GM23338 (cell line): ENCODE results near the gene DTNBP1. TPM values are rescaled to one million over a fixed set of nuclear protein-coding genes. Genes with fewer than 3 reads are reported as not detected.

ENCODE experiments used
- ATAC-seq: fragments of 200-7000 bp; cut with Tn5 transposase; 3 replicates; pipeline ENCODE4 v1.9.1; 2020
- DNase-seq: peaks from one replicate; pipeline ENCODE4 v3.0.0-alpha.2; 2015; ENCODE audit warnings: low spot score
- H2AFZ ChIP-seq: fragments of 200-600 bp; sonication (generic); 2 replicates; pipeline ENCODE4 v1.8.0; 2016; ENCODE audit warnings: antibody characterized with exemption, mild to moderate bottlenecking, moderate library complexity
- H3F3A ChIP-seq: fragments of 200-600 bp; sonication (generic); replicated peaks from 2 replicates; pipeline ENCODE4 v1.8.0; 2017; ENCODE audit warnings: antibody characterized with exemption, mixed run types, low read depth
- H3K27ac ChIP-seq: fragments of 200-600 bp; sonication (generic); 2 replicates; pipeline ENCODE4 v1.6.1; 2016; ENCODE audit warnings: low read depth
- H3K27me3 ChIP-seq: fragments of 200-600 bp; sonication (generic); 2 replicates; pipeline ENCODE4 v1.8.0; 2016; ENCODE audit warnings: mild to moderate bottlenecking, mixed run types, moderate library complexity; ENCODE audit not compliant: insufficient read depth
- H3K36me3 ChIP-seq: fragments of 200-600 bp; sonication (generic); 2 replicates; pipeline ENCODE4 v1.8.0; 2016; ENCODE audit warnings: mild to moderate bottlenecking; ENCODE audit not compliant: insufficient read depth
- H3K4me1 ChIP-seq: fragments of 200-600 bp; sonication (generic); 2 replicates; pipeline ENCODE4 v1.8.0; 2016; ENCODE audit warnings: mild to moderate bottlenecking, moderate library complexity; ENCODE audit not compliant: insufficient read depth
- H3K4me2 ChIP-seq: fragments of 200-600 bp; sonication (generic); 2 replicates; pipeline ENCODE4 v1.7.1; 2017; ENCODE audit warnings: mixed run types
- H3K4me3 ChIP-seq: fragments of 200-600 bp; sonication (generic); 2 replicates; pipeline ENCODE4 v1.6.1; 2016; ENCODE audit warnings: mixed run types
- H3K79me2 ChIP-seq: fragments of 200-600 bp; sonication (generic); replicated peaks from 2 replicates; pipeline ENCODE4 v1.8.0; 2017; ENCODE audit warnings: mild to moderate bottlenecking; ENCODE audit not compliant: insufficient read depth
- H3K9me2 ChIP-seq: fragments of 200-600 bp; sonication (generic); 2 replicates; pipeline ENCODE4 v1.8.0; 2017; ENCODE audit not compliant: insufficient read depth
- H4K20me1 ChIP-seq: fragments of 200-600 bp; sonication (generic); replicated peaks from 2 replicates; pipeline ENCODE4 v1.8.0; 2017; ENCODE audit warnings: mild to moderate bottlenecking; ENCODE audit not compliant: insufficient read depth
- H3K27ac Mint-ChIP-seq: 2 replicates; pipeline ENCODE4 v1.8.0; 2020; ENCODE audit warnings: inconsistent platforms, mild to moderate bottlenecking, moderate library complexity, mixed read lengths
- H3K27me3 Mint-ChIP-seq: 3 replicates; pipeline ENCODE4 v1.8.0; 2022; ENCODE audit warnings: low read depth, mild to moderate bottlenecking, moderate library complexity, mixed read lengths, inconsistent platforms; ENCODE audit not compliant: insufficient read depth, poor library complexity
- H3K36me3 Mint-ChIP-seq: 3 replicates; pipeline ENCODE4 v1.8.0; 2021; ENCODE audit warnings: low read depth, mild to moderate bottlenecking, inconsistent platforms, moderate library complexity, mixed read lengths
- H3K4me1 Mint-ChIP-seq: 3 replicates; pipeline ENCODE4 v1.8.0; 2020; ENCODE audit warnings: mild to moderate bottlenecking, inconsistent platforms, mixed read lengths
- H3K4me3 Mint-ChIP-seq: 3 replicates; pipeline ENCODE4 v1.8.0; 2021; ENCODE audit warnings: moderate library complexity, mild to moderate bottlenecking, inconsistent platforms, mixed read lengths
- H3K9me3 Mint-ChIP-seq: 3 replicates; pipeline ENCODE4 v1.8.0; 2020; ENCODE audit warnings: moderate library complexity, mild to moderate bottlenecking, inconsistent platforms, mixed read lengths
- CREB1 ChIP-seq: fragments of 250-450 bp; sonication (Bioruptor Pico); IDR thresholded peaks from 2 replicates; pipeline ENCODE4 v1.5.0; 2020; ENCODE audit warnings: low read depth, mild to moderate bottlenecking, moderate library complexity
- ETS1 ChIP-seq: IDR thresholded peaks from 2 replicates; pipeline ENCODE4 v1.6.1; 2016; ENCODE audit warnings: antibody characterized with exemption
- EZH2 ChIP-seq: fragments of 200-600 bp; sonication (generic); IDR thresholded peaks from one replicate; pipeline ENCODE4 v1.8.0; 2017; ENCODE audit warnings: antibody characterized with exemption, mild to moderate bottlenecking, low read depth; ENCODE audit not compliant: unreplicated experiment
- EZH2phosphoT487 ChIP-seq: fragments of 200-600 bp; sonication (generic); IDR thresholded peaks from one replicate; pipeline ENCODE4 v1.8.1; 2018; ENCODE audit warnings: antibody characterized with exemption; ENCODE audit not compliant: unreplicated experiment
- JUNB ChIP-seq: IDR thresholded peaks from one replicate; pipeline ENCODE4 v1.6.1; 2016; ENCODE audit warnings: antibody characterized with exemption; ENCODE audit not compliant: unreplicated experiment
- NANOG ChIP-seq: IDR thresholded peaks from 2 replicates; pipeline ENCODE4 v1.6.1; 2016; ENCODE audit warnings: antibody characterized with exemption, borderline replicate concordance
- POLR2AphosphoS5 ChIP-seq: IDR thresholded peaks from 2 replicates; pipeline ENCODE4 v1.6.1; 2016; ENCODE audit warnings: antibody characterized with exemption, low read depth
- REST ChIP-seq: IDR thresholded peaks from one replicate; pipeline ENCODE4 v1.6.1; 2018; ENCODE audit warnings: antibody characterized with exemption; ENCODE audit not compliant: unreplicated experiment
- ZNF114 ChIP-seq: fragments of 250-450 bp; sonication (Bioruptor Pico); IDR thresholded peaks from 2 replicates; pipeline ENCODE4 v1.5.0; 2020; ENCODE audit warnings: mild to moderate bottlenecking, moderate library complexity
- polyA plus RNA-seq: library from polyadenylated mRNA; unstranded; fragments of >200 nt; fragmentation: Nextera tagmentation; extraction: Ambion mirVana; gene quantifications from 2 replicates; pipeline ENCODE4 v1.2.1, GENCODE V29; 2016
- total RNA-seq: library from RNA; depleted of rRNA; stranded (reverse); fragments of >200 nt; shearing (Covaris generic); gene quantifications from 2 replicates; pipeline ENCODE4 v1.2.3, GENCODE V29; 2014

The DTNBP1 gene
- total and polyA plus RNA-seq, 2 experiments from 2014 or later, result 12.1 to 20.1 TPM

- Histone ChIP-seq H3K27ac (peak overlapping the region; percentile 83), H3K36me3 (peaks cover 67% of the 10 kb centered on the region), H3F3A (peaks cover 61% of the 10 kb centered on the region), H2AFZ (no peak overlapping the region), H3K27me3 (no peaks in the 10 kb centered on the region), H3K79me2 (peaks cover 81% of the 10 kb centered on the region), H3K9me2 (no peaks in the 10 kb centered on the region), H4K20me1 (peaks cover 83% of the 10 kb centered on the region), H3K4me2 (0 out of 2 replicates have a peak overlapping the region, but pooled peaks have one; percentile 8), H3K4me1 (peaks cover 14% of the 10 kb centered on the region), H3K4me3 (no peak overlapping the region)
- H3K4me1 Mint-ChIP-seq, result peaks cover 48% of the 10 kb centered on the region
- ATAC-seq (peak; percentile 18), DNase-seq (peak; percentile 58)
- H3K27ac Mint-ChIP-seq, result peak overlapping the region; percentile 87
- H3K36me3 Mint-ChIP-seq, result peaks cover 98% of the 10 kb centered on the region
- H3K27me3 Mint-ChIP-seq, result peaks cover 70% of the 10 kb centered on the region
- no peak for TF ChIP-seq EZH2
- TF ChIP-seq NANOG, result peak; percentile 25; the same call in 1 of the 2 replicates
- no peak overlapping the region; the same call in 2 of the 3 replicates for H3K4me3 Mint-ChIP-seq
- H3K9me3 Mint-ChIP-seq, result peaks cover 6% of the 10 kb centered on the region; the same call in 1 of the 3 replicates
These were observed 154.4 kb downstream of the DTNBP1 start for GRCh38 chr6:15508441-15508871.

- Mint-ChIP-seq H3K9me3 (peaks cover 6% of the 10 kb centered on the region; the same call in 1 of the 3 replicates), H3K27ac (no peak overlapping the region), H3K36me3 (peaks cover 98% of the 10 kb centered on the region)
These were observed 155.1 kb downstream of the DTNBP1 start for GRCh38 chr6:15507746-15508145.

GRCh38 chr6:15507221-15507620 lies 155.6 kb downstream of the DTNBP1 start:
- peaks cover 57% of the 10 kb centered on the region for H3F3A ChIP-seq
- peaks cover 6% of the 10 kb centered on the region; the same call in 1 of the 3 replicates for H3K9me3 Mint-ChIP-seq
- H3K27me3 ChIP-seq, result no peaks in the 10 kb centered on the region
- H3K9me2 ChIP-seq, result no peaks in the 10 kb centered on the region
- H2AFZ ChIP-seq, result no peak overlapping the region
- ATAC-seq (no peak), DNase-seq (no peak)
- peak overlapping the region; percentile 8; the same call in 1 of the 2 replicates for H3K4me2 ChIP-seq
- H3K4me3 ChIP-seq, result no peak overlapping the region
- no peak overlapping the region; the same call in 1 of the 2 replicates for H3K27ac Mint-ChIP-seq
- H3K36me3 Mint-ChIP-seq, result peaks cover 98% of the 10 kb centered on the region
- H3K4me1 Mint-ChIP-seq, result peaks cover 51% of the 10 kb centered on the region
- H3K27ac ChIP-seq, result peak overlapping the region; percentile 83
- no peak for TF ChIP-seq ETS1
- no peak for TF ChIP-seq CREB1 (CRISPR knock-in tag)
- TF ChIP-seq NANOG, result no peak
- TF ChIP-seq EZH2phosphoT487, result no peak
- no peak for TF ChIP-seq POLR2AphosphoS5
- no peak for TF ChIP-seq EZH2
- TF ChIP-seq ZNF114, result no peak
- no peak for TF ChIP-seq REST
- peaks cover 88% of the 10 kb centered on the region for H4K20me1 ChIP-seq
- H3K79me2 ChIP-seq, result peaks cover 88% of the 10 kb centered on the region
- H3K4me1 ChIP-seq, result peaks cover 14% of the 10 kb centered on the region
- H3K4me3 Mint-ChIP-seq, result no peak overlapping the region
- H3K36me3 ChIP-seq, result peaks cover 64% of the 10 kb centered on the region
- peaks cover 64% of the 10 kb centered on the region for H3K27me3 Mint-ChIP-seq

More at GRCh38 chr6:15507746-15508145, 155.1 kb downstream of the DTNBP1 start:
- no peak for DNase-seq
- H3K4me3 Mint-ChIP-seq, result no peak overlapping the region
- H3K4me1 Mint-ChIP-seq, result peaks cover 53% of the 10 kb centered on the region
- H3K27ac ChIP-seq, result peak overlapping the region; percentile 83
- peaks cover 69% of the 10 kb centered on the region for H3K27me3 Mint-ChIP-seq
- H3K79me2 ChIP-seq, result peaks cover 88% of the 10 kb centered on the region
- no peaks in the 10 kb centered on the region for H3K27me3 ChIP-seq
- no peak for TF ChIP-seq ETS1
- TF ChIP-seq ZNF114, result no peak
- TF ChIP-seq JUNB, result no peak
- peak overlapping the region; percentile 8 for H3K4me2 ChIP-seq
- peaks cover 90% of the 10 kb centered on the region for H4K20me1 ChIP-seq
- H2AFZ ChIP-seq, result no peak overlapping the region
- no peak for ATAC-seq
- peaks cover 14% of the 10 kb centered on the region for H3K4me1 ChIP-seq
- peaks cover 66% of the 10 kb centered on the region for H3K36me3 ChIP-seq
- H3K4me3 ChIP-seq, result no peak overlapping the region
- H3F3A ChIP-seq, result peaks cover 58% of the 10 kb centered on the region
- H3K9me2 ChIP-seq, result no peaks in the 10 kb centered on the region
